Lung (tissue), 12 donors: ENCODE results near the gene MINK1. TPM values are rescaled to one million over a fixed set of nuclear protein-coding genes. Genes with fewer than 3 reads are reported as not detected.
"Not testable (repeated sequence)": the region's sequence is repeated elsewhere in the genome, so short reads cannot be mapped to it uniquely, and the experiment has no call there.

Experiments used
- ATAC-seq: fragments of 200-7000 bp; cut with Tn5 transposase; one replicate; pipeline ENCODE4 v1.9.1; 2020; ENCODE audit warnings: moderate number of reproducible peaks; ENCODE audit not compliant: insufficient read depth, low FRiP score
- DNase-seq, 3 donors: peaks; one replicate each; pipeline ENCODE4 v3.0.0-alpha.2; 2013 to 2017
- H3K27ac ChIP-seq, 2 donors: one replicate each; pipeline ENCODE4 v1.5.1; 2013; ENCODE audit warnings: mild to moderate bottlenecking in 2 of 2, moderate library complexity in 2 of 2, control low read depth in 1 of 2, inconsistent platforms in 1 of 2, low read depth in 1 of 2, low read length in 1 of 2
- H3K27me3 ChIP-seq, 3 donors: one replicate each; pipeline ENCODE4 v1.5.1; 2013; ENCODE audit warnings: low read length in 2 of 3; ENCODE audit not compliant: control insufficient read depth in 3 of 3, insufficient read depth in 3 of 3
- H3K36me3 ChIP-seq, 4 donors: one replicate each; pipeline ENCODE4 v1.5.1; 2013; ENCODE audit warnings: low read length in 4 of 4, mild to moderate bottlenecking in 1 of 4, moderate library complexity in 1 of 4; ENCODE audit not compliant: control insufficient read depth in 4 of 4, insufficient read depth in 4 of 4
- H3K4me1 ChIP-seq, 5 donors: one replicate each; pipeline ENCODE4 v1.5.1; 2013; ENCODE audit warnings: low read length in 5 of 5, mild to moderate bottlenecking in 2 of 5, moderate library complexity in 1 of 5; ENCODE audit not compliant: control insufficient read depth in 5 of 5, insufficient read depth in 5 of 5
- H3K4me3 ChIP-seq: one replicate; pipeline ENCODE4 v1.5.1; 2013; ENCODE audit warnings: mild to moderate bottlenecking, control low read depth, moderate library complexity
- H3K9ac ChIP-seq, 2 donors: one replicate each; pipeline ENCODE4 v1.5.1; 2013; ENCODE audit warnings: low read length in 2 of 2, control low read depth in 1 of 2; ENCODE audit not compliant: insufficient read depth in 1 of 2
- H3K9me3 ChIP-seq, 4 donors: one replicate each; pipeline ENCODE4 v1.5.1; 2013; ENCODE audit warnings: low read length in 3 of 4, mild to moderate bottlenecking in 1 of 4, moderate library complexity in 1 of 4; ENCODE audit not compliant: control insufficient read depth in 4 of 4, insufficient read depth in 3 of 4
- CTCF ChIP-seq: IDR thresholded peaks from 2 replicates; pipeline ENCODE4 v1.5.1; 2012; ENCODE audit warnings: mild to moderate bottlenecking; ENCODE audit errors: control extremely low read depth, extremely low read depth
- WGBS, 2 donors: extraction: QIAGEN DNeasy Blood & Tissue Kit; methylation state at CpG; one replicate each; pipeline ENCODE4 v1.1.7; 2013; 5-methylcytosine and 5-hydroxymethylcytosine counted together
- polyA plus RNA-seq, 2 donors: library from polyadenylated mRNA; stranded (reverse); fragments of 200-250 nt; gene quantifications; one replicate each; pipeline ENCODE4 v1.2.1, GENCODE V29; 2013
- total RNA-seq, 2 donors: library from RNA; depleted of rRNA in 1 of 2; stranded (reverse); fragments of >200 nt in 1 of 2; gene quantifications; one replicate each; pipeline ENCODE4 v1.2.1, GENCODE V29; 2014 to 2021
- donor health status: control.
- donor health status: control.
- donor health status: Bipolar disorder and iron deficiency.
- donor health status: healthy.
- donor health status: DM: yes; HTN: yes; CAD: no.

The MINK1 gene
- total and polyA plus RNA-seq, 4 donors = 36.5 to 95.4 (median 51.0) TPM

- ATAC-seq = no peak
- Histone ChIP-seq H3K27ac (peak overlapping the region in 1 of 2 donors; percentile 7), H3K4me1 (peaks cover 5 to 41% (median 8%) of the 10 kb centered on the region in 5 donors), H3K27me3 (no peaks in the 10 kb centered on the region), H3K9me3 (no peaks in the 10 kb centered on the region), H3K4me3 (no peak overlapping the region), H3K36me3 (peaks cover 0 to 6% (median 2%) of the 10 kb centered on the region in 4 donors), H3K9ac (no peak overlapping the region)
- peak; percentile 17 to 50 (median 22) for DNase-seq
- no peak for TF ChIP-seq CTCF
- WGBS, 2 donors = 73 to 89% methylated on average over 5 of the region's 5 CpGs
These were observed 21.1 kb downstream of the MINK1 start for GRCh38 chr17:4854111-4854681.

GRCh38 chr17:4856271-4856936 is 23.3 kb downstream of the MINK1 start:
- H3K4me1 ChIP-seq = peaks cover 5 to 37% (median 8%) of the 10 kb centered on the region in 5 donors
- 79 to 91% methylated on average over 17 of the region's 17 CpGs for WGBS, 2 donors
- no peak for DNase-seq
- no peak overlapping the region for H3K9ac ChIP-seq
- H3K9me3 ChIP-seq = no peaks in the 10 kb centered on the region
- H3K36me3 ChIP-seq = peaks cover 0 to 12% (median 8%) of the 10 kb centered on the region in 4 donors
- no peak for ATAC-seq
- no peak for TF ChIP-seq CTCF
- peak overlapping the region in 1 of 2 donors; percentile 34 for H3K27ac ChIP-seq
- no peaks in the 10 kb centered on the region for H3K27me3 ChIP-seq
- no peak overlapping the region for H3K4me3 ChIP-seq

GRCh38 chr17:4856937-4857314 is 23.8 kb downstream of the MINK1 start:
- Histone ChIP-seq H3K9ac (no peak overlapping the region), H3K9me3 (no peaks in the 10 kb centered on the region), H3K36me3 (peaks cover 0 to 12% (median 8%) of the 10 kb centered on the region in 4 donors), H3K4me3 (no peak overlapping the region), H3K27ac (peak overlapping the region in 1 of 2 donors; percentile 34), H3K27me3 (no peaks in the 10 kb centered on the region), H3K4me1 (peaks cover 5 to 37% (median 8%) of the 10 kb centered on the region in 5 donors)
- DNase-seq = no peak
- no peak for ATAC-seq
- 72 to 83% methylated on average over 7 of the region's 7 CpGs for WGBS, 2 donors
- TF ChIP-seq CTCF = no peak

- Histone ChIP-seq H3K4me1 (peaks cover 5 to 36% (median 8%) of the 10 kb centered on the region in 5 donors), H3K36me3 (peaks cover 0 to 12% (median 8%) of the 10 kb centered on the region in 4 donors), H3K27ac (peak overlapping the region; percentile 34 to 67)
- DNase-seq, H3K9me3 ChIP-seq, H3K27me3 ChIP-seq, H3K9ac ChIP-seq, ATAC-seq, H3K4me3 ChIP-seq: not testable (repeated sequence)
- 81 to 88% methylated on average over 7 of the region's 7 CpGs for WGBS, 2 donors
These were observed 24.2 kb downstream of the MINK1 start for GRCh38 chr17:4857347-4857746.
